Raji (cell line): ENCODE results near the gene MPND.
A peak's percentile ranks its signal among the peaks of the same experiment; 100 is the strongest.

Experiments used
- POLR2A ChIP-seq: IDR thresholded peaks from 2 replicates; pipeline ENCODE4 v1.6.1; 2011; ENCODE audit warnings: low read depth, low read length, control low read depth; ENCODE audit not compliant: insufficient read depth

Gene MPND

GRCh38 chr19:4391306-4391693 lies 47.9 kb downstream of the MPND start:
- TF ChIP-seq POLR2A, result no peak

- TF ChIP-seq POLR2A, result no peak
Observed at GRCh38 chr19:4391701-4392483, 48.5 kb downstream of the MPND start.

GRCh38 chr19:4393947-4394590 lies 50.7 kb downstream of the MPND start:
- no peak for TF ChIP-seq POLR2A

GRCh38 chr19:4396949-4397783 lies 53.8 kb downstream of the MPND start:
- TF ChIP-seq POLR2A, result no peak

GRCh38 chr19:4399812-4400134 lies 56.4 kb downstream of the MPND start:
- no peak for TF ChIP-seq POLR2A

- peak; percentile 81 for TF ChIP-seq POLR2A
Observed at GRCh38 chr19:4400135-4400936, 57.0 kb downstream of the MPND start, which contains the start of gene SH3GL1. SH3GL1 (minus strand) TSS chr19:4400547; CDS start chr19:4400368, 179 bp downstream.

GRCh38 chr19:4401769-4402170 lies 58.4 kb downstream of the MPND start:
- TF ChIP-seq POLR2A, result no peak

GRCh38 chr19:4402171-4403004 lies 59.0 kb downstream of the MPND start, which contains the start of gene CHAF1A:
CHAF1A (plus strand) TSS chr19:4402640; CDS start chr19:4402763, 123 bp downstream.
- peak; percentile 65 for TF ChIP-seq POLR2A

- TF ChIP-seq POLR2A, result no peak
Observed at GRCh38 chr19:4403005-4403761, 59.8 kb downstream of the MPND start.

GRCh38 chr19:4405977-4406376 lies 62.6 kb downstream of the MPND start:
- TF ChIP-seq POLR2A, result no peak

GRCh38 chr19:4406626-4407025 lies 63.3 kb downstream of the MPND start:
- TF ChIP-seq POLR2A, result no peak

GRCh38 chr19:4409123-4409933 lies 66.0 kb downstream of the MPND start:
- no peak for TF ChIP-seq POLR2A
